Body of pancreas (tissue), 4 donors: ENCODE results near the gene GOLGA8M.
"Not testable (repeated sequence)": the region's sequence is repeated elsewhere in the genome, so short reads cannot be mapped to it uniquely, and the experiment has no call there.

Source experiments
- CTCF ChIP-seq, 7 experiments: fragments of 450-650 bp in 4 of 7; fragments of 200-600 bp in 3 of 7; sonication (generic) in 3 of 7; IDR thresholded peaks; one replicate each; pipeline ENCODE4 v1.5.1; 2016 to 2019; ENCODE audit warnings: antibody characterized with exemption in 7 of 7
- POLR2A ChIP-seq, 3 donors: fragments of 450-650 bp; IDR thresholded peaks; one replicate each; pipeline ENCODE4 v1.6.1; 2016; ENCODE audit warnings: antibody characterized with exemption in 3 of 3, mild to moderate bottlenecking in 2 of 3

- not testable (repeated sequence) for TF ChIP-seq CTCF, POLR2A (IDR thresholded peaks at IDR 0.05)
These were observed 58.0 kb downstream of the GOLGA8M start for GRCh38 chr15:28654194-28654593.
